IPS-15b (cell line): Measurements from ENCODE around the gene NR3C2.

Experiments used
- H3K27me3 ChIP-seq: one replicate; pipeline ENCODE4 v1.6.1; 2013; ENCODE audit warnings: low read length; ENCODE audit not compliant: control insufficient read depth, insufficient read depth
- H3K36me3 ChIP-seq: one replicate; pipeline ENCODE4 v1.6.1; 2013; ENCODE audit warnings: low read length; ENCODE audit not compliant: control insufficient read depth, insufficient read depth
- H3K4me1 ChIP-seq: one replicate; pipeline ENCODE4 v1.6.1; 2013; ENCODE audit warnings: mild to moderate bottlenecking, low read length; ENCODE audit not compliant: control insufficient read depth, insufficient read depth
- H3K4me3 ChIP-seq: one replicate; pipeline ENCODE4 v1.5.1; 2013; ENCODE audit warnings: low read depth, low read length
- H3K9ac ChIP-seq: one replicate; pipeline ENCODE4 v1.6.1; 2013; ENCODE audit warnings: low read depth, mild to moderate bottlenecking, low read length
- H3K9me3 ChIP-seq: one replicate; pipeline ENCODE4 v1.6.1; 2013; ENCODE audit warnings: mild to moderate bottlenecking, low read length; ENCODE audit not compliant: control insufficient read depth, insufficient read depth

Gene NR3C2

GRCh38 chr4:148048598-148048997, 393.6 kb downstream of the NR3C2 start:
- H3K27me3 ChIP-seq, result no peaks in the 10 kb centered on the region
- no peaks in the 10 kb centered on the region for H3K36me3 ChIP-seq
- H3K4me3 ChIP-seq, result no peak overlapping the region
- peaks cover 2% of the 10 kb centered on the region for H3K4me1 ChIP-seq
- no peak overlapping the region for H3K9ac ChIP-seq
- no peaks in the 10 kb centered on the region for H3K9me3 ChIP-seq

DNA sequence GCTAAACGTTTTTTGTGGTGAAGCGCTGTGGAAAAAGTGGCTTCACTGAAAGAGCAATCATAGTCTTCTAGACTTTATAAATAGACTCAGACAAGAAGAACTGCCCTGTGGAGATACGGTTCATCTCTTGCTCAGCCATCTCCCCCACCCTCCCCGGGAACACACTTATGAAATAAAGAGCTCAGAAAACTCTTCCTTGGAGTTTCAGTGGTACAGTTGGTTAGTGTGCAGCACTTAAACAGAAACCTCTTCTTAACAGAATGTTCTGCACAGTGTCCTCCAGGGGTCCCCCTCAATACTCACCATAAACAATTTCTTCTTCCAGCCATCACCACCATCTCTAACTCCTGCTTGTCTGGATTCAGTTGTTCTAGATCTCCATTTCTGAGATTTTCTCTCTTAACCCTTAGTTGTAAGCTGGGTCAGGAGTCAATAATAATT, 397.3 kb downstream of the NR3C2 start:
- Histone ChIP-seq H3K36me3 (no peaks in the 10 kb centered on the region), H3K9ac (no peak overlapping the region), H3K4me3 (no peak overlapping the region), H3K9me3 (no peaks in the 10 kb centered on the region), H3K27me3 (no peaks in the 10 kb centered on the region), H3K4me1 (peaks cover 2% of the 10 kb centered on the region)

DNA sequence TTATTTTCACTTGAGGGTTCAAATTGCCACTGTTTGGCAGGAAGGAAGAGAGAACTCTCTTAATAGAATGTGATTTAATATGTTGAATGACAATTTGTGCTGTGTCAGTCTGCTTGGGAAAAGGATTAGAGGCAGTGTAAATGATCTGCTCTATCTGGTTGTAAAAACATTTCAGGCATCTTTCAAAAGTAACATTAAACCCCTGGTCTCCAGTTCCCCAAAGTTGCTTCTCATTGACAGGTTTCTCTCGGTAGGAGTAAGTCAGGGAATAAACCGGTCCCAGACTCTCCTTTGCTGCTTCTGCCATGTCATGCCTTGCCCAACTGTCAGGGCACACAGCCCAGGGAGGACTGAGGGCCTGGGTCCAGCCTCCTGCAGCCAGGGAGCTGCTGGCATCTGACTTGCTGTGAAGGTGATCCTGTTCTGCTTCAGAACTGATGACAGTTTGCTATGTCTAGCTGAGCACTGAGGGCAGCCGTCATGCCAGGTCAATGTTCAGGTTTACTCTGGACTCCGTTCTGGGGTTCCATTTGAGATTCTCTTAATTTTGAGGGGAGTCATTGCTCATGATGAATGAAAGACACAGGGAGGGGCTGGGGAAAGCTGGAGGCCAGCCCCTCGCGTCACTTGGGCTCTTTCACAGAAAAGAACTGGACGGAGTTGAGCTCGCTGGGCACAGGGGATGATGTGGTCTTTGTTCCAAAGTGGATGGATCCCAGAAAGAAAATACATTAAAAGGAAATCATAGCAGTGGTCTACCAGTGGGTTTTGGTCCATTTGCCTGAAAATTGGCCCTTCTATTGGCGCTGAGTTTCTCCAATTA, 397.9 kb downstream of the NR3C2 start:
- Histone ChIP-seq H3K9ac (no peak overlapping the region), H3K4me1 (peaks cover 2% of the 10 kb centered on the region), H3K36me3 (no peaks in the 10 kb centered on the region), H3K4me3 (no peak overlapping the region), H3K9me3 (no peaks in the 10 kb centered on the region), H3K27me3 (no peaks in the 10 kb centered on the region)

DNA sequence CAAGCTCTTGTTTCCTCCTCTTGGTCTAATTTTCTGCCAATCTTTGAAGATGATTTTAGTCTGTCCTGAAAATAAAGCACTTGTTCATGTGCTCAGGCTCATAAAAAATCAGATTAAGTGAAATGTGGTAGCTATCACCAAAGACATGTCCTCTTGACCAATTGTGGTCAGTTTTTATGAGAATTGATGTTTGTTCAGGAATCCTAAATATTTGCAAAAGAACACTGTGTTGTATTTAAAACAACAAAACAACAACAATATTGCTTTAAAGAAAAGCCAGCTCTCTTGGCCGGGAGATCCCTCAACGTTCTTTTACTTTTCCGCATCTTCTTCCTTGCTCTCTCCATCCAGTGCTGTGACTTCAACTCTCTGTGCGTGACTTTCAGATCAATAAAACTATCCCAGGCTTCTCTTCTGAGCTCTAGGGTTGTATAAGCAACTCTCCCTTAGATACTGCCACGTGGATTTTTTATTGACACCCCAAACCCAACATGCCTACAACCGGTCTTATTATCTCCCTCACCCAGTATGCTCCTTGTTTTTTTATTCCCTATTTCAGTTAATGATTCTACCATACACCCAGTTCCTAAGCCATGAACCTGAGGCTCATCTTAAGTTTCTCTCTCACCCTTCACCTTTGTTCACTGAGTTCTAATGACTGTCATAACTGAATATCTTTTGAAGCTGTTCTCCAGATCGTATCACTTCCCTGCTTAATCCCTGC, 400.4 kb downstream of the NR3C2 start:
- Histone ChIP-seq H3K9ac (no peak overlapping the region), H3K4me3 (no peak overlapping the region), H3K27me3 (no peaks in the 10 kb centered on the region), H3K36me3 (no peaks in the 10 kb centered on the region), H3K9me3 (no peaks in the 10 kb centered on the region), H3K4me1 (no peaks in the 10 kb centered on the region)

DNA sequence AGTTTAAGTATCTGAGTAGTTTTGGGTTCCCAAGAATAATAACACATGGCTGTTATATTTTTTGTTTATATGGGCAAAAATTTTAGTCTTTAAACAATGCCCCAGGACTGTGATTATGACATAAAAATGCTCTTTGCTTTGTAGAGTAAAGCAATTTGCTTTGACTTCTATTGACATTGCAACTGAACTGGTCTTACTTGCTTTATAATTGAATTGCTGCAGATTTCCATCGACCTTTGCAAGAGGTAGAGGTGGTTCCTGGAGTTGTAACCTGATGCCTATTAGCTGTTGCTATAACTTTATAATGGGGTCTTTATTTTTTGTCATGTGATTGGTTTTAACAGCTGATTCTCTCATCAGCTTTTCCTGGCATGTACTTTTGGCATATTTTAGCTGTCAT, 407.4 kb downstream of the NR3C2 start:
- Histone ChIP-seq H3K27me3 (no peaks in the 10 kb centered on the region), H3K4me3 (no peak overlapping the region), H3K9ac (no peak overlapping the region), H3K9me3 (no peaks in the 10 kb centered on the region), H3K4me1 (no peaks in the 10 kb centered on the region), H3K36me3 (no peaks in the 10 kb centered on the region)

GRCh38 chr4:148030193-148030873, 411.9 kb downstream of the NR3C2 start:
- no peak overlapping the region for H3K9ac ChIP-seq
- H3K9me3 ChIP-seq, result no peaks in the 10 kb centered on the region
- H3K36me3 ChIP-seq, result no peaks in the 10 kb centered on the region
- H3K4me3 ChIP-seq, result no peak overlapping the region
- no peaks in the 10 kb centered on the region for H3K27me3 ChIP-seq
- H3K4me1 ChIP-seq, result no peaks in the 10 kb centered on the region

DNA sequence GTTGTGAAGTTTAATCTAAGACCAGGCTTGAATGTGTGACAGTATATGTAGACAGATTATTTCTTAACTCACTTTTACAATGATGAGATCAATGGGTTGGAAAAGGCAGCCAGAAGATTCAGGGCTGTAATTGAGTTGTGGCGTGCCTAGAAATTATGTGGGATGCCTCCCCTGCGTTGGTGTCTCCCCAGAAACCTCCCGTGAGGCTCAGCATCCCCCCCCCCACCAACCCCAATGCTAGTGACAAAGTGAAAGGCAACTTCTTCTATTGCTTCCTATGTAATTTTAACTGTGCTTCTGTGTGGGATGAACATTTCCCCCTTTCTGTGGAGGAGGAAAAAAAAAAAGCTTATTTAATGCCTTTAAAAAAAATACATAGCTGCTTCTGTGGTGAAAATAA, 412.4 kb downstream of the NR3C2 start:
- no peaks in the 10 kb centered on the region for H3K9me3 ChIP-seq
- H3K36me3 ChIP-seq, result no peaks in the 10 kb centered on the region
- H3K9ac ChIP-seq, result no peak overlapping the region
- no peaks in the 10 kb centered on the region for H3K4me1 ChIP-seq
- no peak overlapping the region for H3K4me3 ChIP-seq
- H3K27me3 ChIP-seq, result no peaks in the 10 kb centered on the region
